Neural cell (in vitro differentiated cells): ENCODE results near the gene GDPD5.

Experiments used
- EP300 ChIP-seq: fragments of 450-650 bp; conservative IDR thresholded peaks from 2 replicates; pipeline ENCODE4 v1.6.1; 2014; ENCODE audit warnings: antibody characterized with exemption, mild to moderate bottlenecking, moderate library complexity; ENCODE audit not compliant: poor library complexity, severe bottlenecking
- EZH2 ChIP-seq: fragments of 200-600, 300-800 bp; shearing (Covaris generic), sonication (generic); IDR thresholded peaks from 2 replicates; pipeline ENCODE4 v1.6.1; 2014; ENCODE audit warnings: antibody characterized with exemption, low read length, borderline replicate concordance, mild to moderate bottlenecking; ENCODE audit not compliant: insufficient read depth, poor library complexity, severe bottlenecking
- MXI1 ChIP-seq: fragments of 450-650 bp; conservative IDR thresholded peaks from 2 replicates; pipeline ENCODE4 v1.6.1; 2014; ENCODE audit warnings: antibody characterized with exemption, mild to moderate bottlenecking; ENCODE audit not compliant: poor library complexity, severe bottlenecking
- POLR2AphosphoS5 ChIP-seq: IDR thresholded peaks from 2 replicates; pipeline ENCODE4 v1.6.1; 2012
- RAD21 ChIP-seq: fragments of 450-650 bp; conservative IDR thresholded peaks from 2 replicates; pipeline ENCODE4 v1.6.1; 2014; ENCODE audit warnings: antibody characterized with exemption, mild to moderate bottlenecking, moderate library complexity
- SMC3 ChIP-seq: fragments of 450-650 bp; conservative IDR thresholded peaks from 2 replicates; pipeline ENCODE4 v1.6.1; 2014; ENCODE audit warnings: antibody characterized with exemption, mild to moderate bottlenecking, moderate library complexity; ENCODE audit not compliant: poor library complexity
- TAF1 ChIP-seq: IDR thresholded peaks from 2 replicates; pipeline ENCODE4 v1.6.1; 2012; ENCODE audit warnings: low read depth
- TF ChIP-seq, protein P1 (sequence below): fragments of 450-650 bp; IDR thresholded peaks from 2 replicates; pipeline ENCODE4 v1.5.1; 2014; ENCODE audit warnings: antibody characterized with exemption, mild to moderate bottlenecking, moderate library complexity; ENCODE audit not compliant: poor library complexity, severe bottlenecking
- TF ChIP-seq, protein P2 (sequence below): IDR thresholded peaks from 2 replicates; pipeline ENCODE4 v1.6.1; 2012; ENCODE audit warnings: borderline replicate concordance

DNA sequence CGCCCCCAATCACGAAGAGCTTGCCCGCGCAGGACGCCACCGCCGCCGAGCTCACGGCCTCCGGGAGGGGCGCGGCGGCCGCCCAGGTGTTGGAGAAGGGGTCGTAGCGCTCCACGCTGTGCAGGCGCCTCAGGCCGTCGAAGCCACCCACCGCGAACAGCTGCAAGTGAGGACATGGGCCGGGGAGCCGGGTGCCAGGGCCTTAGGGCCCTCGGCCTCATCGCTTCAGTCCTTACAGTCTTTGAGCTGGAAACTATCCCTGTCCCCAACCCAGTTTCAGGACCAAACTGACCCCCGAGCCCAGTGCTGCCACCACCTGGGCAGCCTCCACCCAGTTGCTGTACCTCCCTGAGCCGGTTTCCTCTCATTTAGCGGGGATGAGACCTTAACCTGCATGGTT, 100.3 kb downstream of the GDPD5 start:
- TF ChIP-seq EZH2 = no peak
- TF ChIP-seq, protein P1, sequence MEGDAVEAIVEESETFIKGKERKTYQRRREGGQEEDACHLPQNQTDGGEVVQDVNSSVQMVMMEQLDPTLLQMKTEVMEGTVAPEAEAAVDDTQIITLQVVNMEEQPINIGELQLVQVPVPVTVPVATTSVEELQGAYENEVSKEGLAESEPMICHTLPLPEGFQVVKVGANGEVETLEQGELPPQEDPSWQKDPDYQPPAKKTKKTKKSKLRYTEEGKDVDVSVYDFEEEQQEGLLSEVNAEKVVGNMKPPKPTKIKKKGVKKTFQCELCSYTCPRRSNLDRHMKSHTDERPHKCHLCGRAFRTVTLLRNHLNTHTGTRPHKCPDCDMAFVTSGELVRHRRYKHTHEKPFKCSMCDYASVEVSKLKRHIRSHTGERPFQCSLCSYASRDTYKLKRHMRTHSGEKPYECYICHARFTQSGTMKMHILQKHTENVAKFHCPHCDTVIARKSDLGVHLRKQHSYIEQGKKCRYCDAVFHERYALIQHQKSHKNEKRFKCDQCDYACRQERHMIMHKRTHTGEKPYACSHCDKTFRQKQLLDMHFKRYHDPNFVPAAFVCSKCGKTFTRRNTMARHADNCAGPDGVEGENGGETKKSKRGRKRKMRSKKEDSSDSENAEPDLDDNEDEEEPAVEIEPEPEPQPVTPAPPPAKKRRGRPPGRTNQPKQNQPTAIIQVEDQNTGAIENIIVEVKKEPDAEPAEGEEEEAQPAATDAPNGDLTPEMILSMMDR = no peak
- no peak for TF ChIP-seq TAF1
- TF ChIP-seq, protein P2, sequence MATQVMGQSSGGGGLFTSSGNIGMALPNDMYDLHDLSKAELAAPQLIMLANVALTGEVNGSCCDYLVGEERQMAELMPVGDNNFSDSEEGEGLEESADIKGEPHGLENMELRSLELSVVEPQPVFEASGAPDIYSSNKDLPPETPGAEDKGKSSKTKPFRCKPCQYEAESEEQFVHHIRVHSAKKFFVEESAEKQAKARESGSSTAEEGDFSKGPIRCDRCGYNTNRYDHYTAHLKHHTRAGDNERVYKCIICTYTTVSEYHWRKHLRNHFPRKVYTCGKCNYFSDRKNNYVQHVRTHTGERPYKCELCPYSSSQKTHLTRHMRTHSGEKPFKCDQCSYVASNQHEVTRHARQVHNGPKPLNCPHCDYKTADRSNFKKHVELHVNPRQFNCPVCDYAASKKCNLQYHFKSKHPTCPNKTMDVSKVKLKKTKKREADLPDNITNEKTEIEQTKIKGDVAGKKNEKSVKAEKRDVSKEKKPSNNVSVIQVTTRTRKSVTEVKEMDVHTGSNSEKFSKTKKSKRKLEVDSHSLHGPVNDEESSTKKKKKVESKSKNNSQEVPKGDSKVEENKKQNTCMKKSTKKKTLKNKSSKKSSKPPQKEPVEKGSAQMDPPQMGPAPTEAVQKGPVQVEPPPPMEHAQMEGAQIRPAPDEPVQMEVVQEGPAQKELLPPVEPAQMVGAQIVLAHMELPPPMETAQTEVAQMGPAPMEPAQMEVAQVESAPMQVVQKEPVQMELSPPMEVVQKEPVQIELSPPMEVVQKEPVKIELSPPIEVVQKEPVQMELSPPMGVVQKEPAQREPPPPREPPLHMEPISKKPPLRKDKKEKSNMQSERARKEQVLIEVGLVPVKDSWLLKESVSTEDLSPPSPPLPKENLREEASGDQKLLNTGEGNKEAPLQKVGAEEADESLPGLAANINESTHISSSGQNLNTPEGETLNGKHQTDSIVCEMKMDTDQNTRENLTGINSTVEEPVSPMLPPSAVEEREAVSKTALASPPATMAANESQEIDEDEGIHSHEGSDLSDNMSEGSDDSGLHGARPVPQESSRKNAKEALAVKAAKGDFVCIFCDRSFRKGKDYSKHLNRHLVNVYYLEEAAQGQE = no peak
- TF ChIP-seq EP300 = no peak
- no peak for TF ChIP-seq POLR2AphosphoS5
- no peak for TF ChIP-seq RAD21
- no peak for TF ChIP-seq SMC3
- TF ChIP-seq MXI1 = no peak
